PC-3 (cell line): ENCODE data around the gene CMSS1.

Source experiments
- EZH2 ChIP-seq: fragments of 300-600 bp; sonication (generic); IDR thresholded peaks from one replicate; pipeline ENCODE4 v1.6.1; 2017; ENCODE audit warnings: antibody characterized with exemption, mild to moderate bottlenecking, low read length; ENCODE audit not compliant: unreplicated experiment
- EZH2phosphoT487 ChIP-seq: fragments of 300-600 bp; sonication (generic); IDR thresholded peaks from 2 replicates; pipeline ENCODE4 v1.6.1; 2018; ENCODE audit warnings: mild to moderate bottlenecking, antibody characterized with exemption, low read length, borderline replicate concordance
- TF ChIP-seq, protein P1 (sequence below): fragments of 300-600 bp; sonication (generic); conservative IDR thresholded peaks from 2 replicates; pipeline ENCODE4 v1.5.1; 2017; ENCODE audit warnings: antibody characterized with exemption, low read depth, mild to moderate bottlenecking, low read length

DNA sequence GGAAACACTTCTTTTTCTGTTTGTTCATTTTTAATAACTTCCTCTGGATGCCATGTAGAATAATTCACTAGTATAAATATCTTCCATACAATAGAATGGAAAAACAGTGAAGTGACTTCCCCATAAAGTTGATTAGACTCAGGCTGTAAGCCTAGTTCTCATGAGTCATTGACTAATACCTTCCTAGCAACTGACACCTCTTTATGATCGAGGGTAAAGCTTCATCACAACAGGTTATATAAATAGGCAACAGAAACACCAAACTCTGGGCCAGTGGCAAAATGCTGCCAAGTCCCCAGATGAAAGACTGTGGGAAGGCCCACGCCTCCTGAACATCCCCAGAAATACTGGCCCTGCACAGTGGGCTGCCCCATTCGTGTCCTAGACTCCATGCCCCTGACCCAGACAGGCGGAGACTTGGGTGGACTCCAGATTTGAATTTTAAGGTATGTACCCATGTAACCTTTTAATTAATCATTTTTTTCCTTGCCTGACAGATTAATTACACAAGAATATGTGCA, 371.8 kb downstream of the CMSS1 start:
- TF ChIP-seq, protein P1, sequence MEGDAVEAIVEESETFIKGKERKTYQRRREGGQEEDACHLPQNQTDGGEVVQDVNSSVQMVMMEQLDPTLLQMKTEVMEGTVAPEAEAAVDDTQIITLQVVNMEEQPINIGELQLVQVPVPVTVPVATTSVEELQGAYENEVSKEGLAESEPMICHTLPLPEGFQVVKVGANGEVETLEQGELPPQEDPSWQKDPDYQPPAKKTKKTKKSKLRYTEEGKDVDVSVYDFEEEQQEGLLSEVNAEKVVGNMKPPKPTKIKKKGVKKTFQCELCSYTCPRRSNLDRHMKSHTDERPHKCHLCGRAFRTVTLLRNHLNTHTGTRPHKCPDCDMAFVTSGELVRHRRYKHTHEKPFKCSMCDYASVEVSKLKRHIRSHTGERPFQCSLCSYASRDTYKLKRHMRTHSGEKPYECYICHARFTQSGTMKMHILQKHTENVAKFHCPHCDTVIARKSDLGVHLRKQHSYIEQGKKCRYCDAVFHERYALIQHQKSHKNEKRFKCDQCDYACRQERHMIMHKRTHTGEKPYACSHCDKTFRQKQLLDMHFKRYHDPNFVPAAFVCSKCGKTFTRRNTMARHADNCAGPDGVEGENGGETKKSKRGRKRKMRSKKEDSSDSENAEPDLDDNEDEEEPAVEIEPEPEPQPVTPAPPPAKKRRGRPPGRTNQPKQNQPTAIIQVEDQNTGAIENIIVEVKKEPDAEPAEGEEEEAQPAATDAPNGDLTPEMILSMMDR, result no peak
- TF ChIP-seq EZH2 (no peak), EZH2phosphoT487 (no peak)
